GM19043 (cell line): ENCODE results near the gene UBASH3A.

Experiments
- ATAC-seq: cut with Tn5 transposase; IDR thresholded peaks from one replicate; pipeline ENCODE4 v1.9.1; 2021; ENCODE audit warnings: low read depth; ENCODE audit not compliant: unreplicated experiment

The UBASH3A gene

GRCh38 chr21:42479582-42479981 is 75.9 kb downstream of the UBASH3A start:
- ATAC-seq, result no peak

DNA sequence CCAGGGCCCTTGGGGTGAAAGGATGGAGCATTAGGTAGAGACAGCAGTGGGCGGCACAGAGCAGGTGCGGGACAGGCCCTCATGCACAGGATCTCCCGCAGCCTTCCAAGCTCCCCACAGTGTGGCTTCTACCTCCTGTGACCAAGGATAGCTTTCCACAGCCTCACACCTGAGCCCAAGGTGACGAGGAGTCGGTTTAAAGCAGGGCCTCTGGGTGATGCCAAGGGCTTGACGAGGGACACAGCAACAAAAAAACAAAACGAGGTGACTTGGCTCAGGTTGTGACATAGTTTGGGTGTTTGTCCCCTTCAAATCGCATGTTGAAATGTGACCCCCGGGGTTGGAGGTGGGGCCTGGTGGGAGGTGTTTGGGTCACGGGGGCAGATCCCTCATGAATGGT is 77.0 kb downstream of the UBASH3A start:
- no peak for ATAC-seq

GRCh38 chr21:42481169-42481568 is 77.5 kb downstream of the UBASH3A start:
- ATAC-seq, result no peak

DNA sequence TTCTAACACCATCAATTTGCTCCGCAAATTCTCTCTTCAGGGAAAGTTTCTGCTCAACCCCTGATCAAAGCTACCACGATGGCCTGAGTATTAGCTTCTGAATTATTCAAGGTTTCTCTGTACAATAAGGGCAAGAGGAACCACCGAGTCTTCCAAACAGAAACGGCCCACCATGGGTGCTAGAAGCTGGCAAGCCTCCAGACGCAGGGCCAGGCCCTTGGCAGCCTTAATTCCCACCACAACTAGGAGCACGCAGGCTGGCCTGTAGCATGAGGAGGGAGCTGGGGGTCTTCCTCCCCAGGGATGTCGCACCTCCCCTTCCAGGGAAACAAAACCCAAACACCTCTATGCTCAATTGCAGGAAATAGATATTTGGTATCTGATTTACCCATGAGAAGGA is 81.3 kb downstream of the UBASH3A start:
- ATAC-seq, result no peak

- no peak for ATAC-seq
Measured at GRCh38 chr21:42486072-42486471, 82.4 kb downstream of the UBASH3A start.

- ATAC-seq, result no peak
Measured at GRCh38 chr21:42486531-42486930, 82.8 kb downstream of the UBASH3A start.

- no peak for ATAC-seq
Measured at GRCh38 chr21:42489006-42489563, 85.4 kb downstream of the UBASH3A start.

DNA sequence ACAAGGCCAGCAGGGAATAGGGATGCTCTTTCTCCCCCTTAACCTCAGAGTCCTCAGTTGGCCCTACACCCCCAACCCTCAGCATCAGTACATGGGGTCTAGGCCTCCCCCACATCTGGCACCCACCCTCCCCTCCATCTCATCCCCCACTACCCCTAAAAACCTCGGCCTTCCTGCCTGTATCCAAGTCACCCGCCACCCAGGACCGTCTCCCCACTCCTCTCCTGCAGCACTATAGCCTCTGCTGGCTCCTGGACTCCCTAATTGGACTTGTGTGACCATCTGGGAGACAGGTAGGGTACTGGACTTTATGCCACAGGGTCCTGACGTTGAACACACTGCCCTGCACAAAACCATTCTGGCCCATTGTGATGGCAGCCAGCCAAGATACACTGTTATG is 86.3 kb downstream of the UBASH3A start:
- ATAC-seq, result no peak

GRCh38 chr21:42490720-42491119 is 87.0 kb downstream of the UBASH3A start:
- ATAC-seq, result no peak

DNA sequence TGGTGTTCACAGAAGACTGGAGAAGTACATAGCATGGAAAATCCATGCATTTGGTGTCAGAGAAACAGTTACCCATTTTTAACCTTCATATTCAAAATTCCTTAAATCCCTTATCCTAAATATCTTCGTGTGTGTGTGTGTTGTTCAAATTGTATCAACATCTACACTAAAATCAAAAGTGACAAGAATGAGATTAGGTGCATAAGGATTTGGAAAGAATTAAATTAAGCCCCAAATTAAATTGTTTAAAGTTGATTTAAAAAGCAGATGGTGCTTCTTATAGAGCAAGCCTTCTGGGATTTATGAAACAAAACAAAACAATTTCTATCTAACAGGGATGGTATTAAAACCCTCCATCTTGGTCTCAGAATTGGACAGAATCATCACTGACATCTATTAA is 87.6 kb downstream of the UBASH3A start:
- ATAC-seq, result no peak

- ATAC-seq, result no peak
Measured at GRCh38 chr21:42492201-42492600, 88.5 kb downstream of the UBASH3A start.

GRCh38 chr21:42493109-42494060 is 89.7 kb downstream of the UBASH3A start:
- ATAC-seq, result no peak

DNA sequence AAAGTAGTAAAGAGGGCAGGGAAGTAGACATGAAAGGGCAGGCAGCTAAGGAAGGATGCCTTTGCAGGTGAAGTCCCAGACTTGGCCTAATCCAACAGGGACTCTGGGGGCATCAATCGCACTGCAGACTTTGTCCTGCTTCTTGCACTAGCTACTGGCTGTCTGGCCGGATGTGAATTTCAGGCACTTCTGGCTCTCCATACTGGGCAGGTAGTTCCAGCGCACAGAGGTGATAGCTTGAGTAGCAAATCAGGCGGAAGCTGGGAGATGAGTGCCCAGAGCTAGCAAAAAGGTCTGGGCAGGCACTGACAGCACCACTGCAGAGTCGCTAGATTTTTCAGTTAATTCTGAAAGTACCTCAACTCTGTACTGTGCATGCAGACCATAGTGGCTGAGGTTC is 91.3 kb downstream of the UBASH3A start:
- ATAC-seq, result no peak

DNA sequence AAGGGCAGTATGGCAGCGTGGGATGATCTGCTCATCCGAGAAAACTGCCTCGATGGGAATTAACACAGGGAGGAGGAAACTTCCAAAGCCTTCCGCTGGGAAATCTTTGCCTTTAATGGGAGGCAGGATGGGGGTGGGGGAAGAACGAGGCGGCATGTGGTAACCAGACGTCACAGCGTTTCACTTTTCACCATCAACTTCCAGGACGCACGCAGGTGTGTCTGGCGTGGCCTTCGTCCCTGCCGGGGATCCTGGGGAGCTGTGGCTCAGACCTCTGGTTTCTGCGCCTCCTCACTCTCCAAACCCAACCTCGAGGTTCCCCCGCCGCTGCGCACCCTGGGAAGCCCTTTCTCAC is 92.0 kb downstream of the UBASH3A start:
- ATAC-seq, result peak; percentile 7

GRCh38 chr21:42496120-42496838 is 92.6 kb downstream of the UBASH3A start, which contains the start of gene RSPH1:
Gene RSPH1, minus strand, starts transcription at chr21:42496224. Its CDS starts 38 bp downstream, at chr21:42496186.
- peak; percentile 97 for ATAC-seq

DNA sequence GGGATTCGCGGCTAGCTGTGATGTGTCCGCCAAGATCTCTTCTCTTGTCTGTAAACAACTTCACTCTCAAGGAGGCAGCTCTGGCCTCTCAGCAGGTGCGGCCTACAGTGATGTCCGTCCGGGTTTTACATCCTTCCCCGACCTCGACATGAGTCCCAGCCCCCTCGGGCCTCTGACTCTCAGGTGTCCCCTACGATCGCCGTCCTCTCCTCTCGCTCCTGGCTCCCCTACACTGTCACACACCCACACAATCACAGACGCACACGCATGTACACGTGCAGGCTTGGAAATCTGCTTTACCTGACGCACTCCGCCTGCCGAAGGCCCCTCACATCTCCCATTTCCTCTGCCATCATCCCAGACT is 93.1 kb downstream of the UBASH3A start:
- ATAC-seq, result no peak
